Type B pancreatic cell (in vitro differentiated cells): ENCODE data around the gene ASXL1. TPM values are rescaled to one million over a fixed set of nuclear protein-coding genes. Genes with fewer than 3 reads are reported as not detected.

Experiments used
- DNase-seq: peaks from one replicate; pipeline ENCODE4 v3.0.0; 2021; ENCODE audit warnings: mixed read lengths; ENCODE audit not compliant: unreplicated experiment; ENCODE audit errors: extremely low spot score
- H3K27ac Mint-ChIP-seq: 2 replicates; pipeline ENCODE4 v1.8.0; 2021; ENCODE audit warnings: mild to moderate bottlenecking, mixed read lengths
- H3K27me3 Mint-ChIP-seq: 2 replicates; pipeline ENCODE4 v1.8.0; 2021; ENCODE audit warnings: mixed read lengths
- H3K36me3 Mint-ChIP-seq: 2 replicates; pipeline ENCODE4 v1.8.0; 2021; ENCODE audit warnings: mixed read lengths
- H3K4me1 Mint-ChIP-seq: one replicate; pipeline ENCODE4 v1.8.0; 2021; ENCODE audit warnings: mixed read lengths; ENCODE audit not compliant: unreplicated experiment
- H3K4me3 Mint-ChIP-seq: 2 replicates; pipeline ENCODE4 v1.8.0; 2021; ENCODE audit warnings: mild to moderate bottlenecking, mixed read lengths
- H3K9me3 Mint-ChIP-seq: 2 replicates; pipeline ENCODE4 v1.8.0; 2021; ENCODE audit warnings: mixed read lengths
- total RNA-seq: library from RNA; stranded (reverse); gene quantifications from 2 replicates; pipeline ENCODE4 v1.2.1, GENCODE V29; 2021; ENCODE audit warnings: low replicate concordance
- TF ChIP-seq, protein P1 (sequence below): fragments of 200-600 bp; sonication (generic); conservative IDR thresholded peaks from 2 replicates; pipeline ENCODE4 v1.5.0; 2021; ENCODE audit warnings: antibody characterized with exemption, mild to moderate bottlenecking

Gene ASXL1
- total RNA-seq, 1 donor from 2014 or later, result 157 TPM

DNA sequence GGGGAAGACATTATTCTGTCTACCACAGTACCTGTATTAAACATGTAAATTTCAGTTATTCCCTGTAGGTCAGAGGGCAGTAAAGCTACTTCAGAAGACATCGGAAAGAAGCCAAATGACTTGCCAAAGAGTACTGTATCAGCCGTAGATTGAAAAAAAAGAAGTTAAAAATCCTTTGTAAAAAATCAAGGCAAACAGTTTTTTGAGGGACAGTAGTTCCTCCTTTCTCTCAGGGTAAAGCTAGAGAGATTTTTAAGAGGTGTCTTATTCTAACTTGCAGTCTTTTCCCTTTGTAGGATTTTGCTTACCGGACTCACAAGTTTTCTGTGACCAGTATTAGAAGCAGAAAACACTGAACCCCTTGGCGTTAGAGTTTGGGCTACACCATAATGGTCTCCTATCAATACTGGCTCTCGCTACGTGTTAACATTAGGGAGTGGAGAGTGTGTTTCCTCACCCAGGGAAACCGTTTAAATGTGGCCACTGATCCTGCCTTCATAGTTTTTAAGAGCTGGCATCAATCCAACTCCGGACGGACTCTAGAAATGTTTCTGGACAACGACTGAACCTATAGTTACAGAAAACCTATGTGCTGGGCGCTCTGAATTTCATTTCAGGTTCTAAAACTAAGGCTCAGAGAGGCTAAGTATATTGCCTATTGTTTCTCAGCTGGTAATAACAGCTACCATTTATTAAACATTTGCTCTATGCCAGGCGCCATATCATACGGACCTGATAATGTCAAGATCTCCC, 1.3 kb upstream of the ASXL1 start:
- Mint-ChIP-seq H3K27me3 (no peaks in the 10 kb centered on the region), H3K4me1 (peaks cover 37% of the 10 kb centered on the region), H3K9me3 (no peaks in the 10 kb centered on the region), H3K4me3 (peak overlapping the region; percentile 99), H3K27ac (peak overlapping the region; percentile 99), H3K36me3 (peaks cover 4% of the 10 kb centered on the region)
- TF ChIP-seq, protein P1, sequence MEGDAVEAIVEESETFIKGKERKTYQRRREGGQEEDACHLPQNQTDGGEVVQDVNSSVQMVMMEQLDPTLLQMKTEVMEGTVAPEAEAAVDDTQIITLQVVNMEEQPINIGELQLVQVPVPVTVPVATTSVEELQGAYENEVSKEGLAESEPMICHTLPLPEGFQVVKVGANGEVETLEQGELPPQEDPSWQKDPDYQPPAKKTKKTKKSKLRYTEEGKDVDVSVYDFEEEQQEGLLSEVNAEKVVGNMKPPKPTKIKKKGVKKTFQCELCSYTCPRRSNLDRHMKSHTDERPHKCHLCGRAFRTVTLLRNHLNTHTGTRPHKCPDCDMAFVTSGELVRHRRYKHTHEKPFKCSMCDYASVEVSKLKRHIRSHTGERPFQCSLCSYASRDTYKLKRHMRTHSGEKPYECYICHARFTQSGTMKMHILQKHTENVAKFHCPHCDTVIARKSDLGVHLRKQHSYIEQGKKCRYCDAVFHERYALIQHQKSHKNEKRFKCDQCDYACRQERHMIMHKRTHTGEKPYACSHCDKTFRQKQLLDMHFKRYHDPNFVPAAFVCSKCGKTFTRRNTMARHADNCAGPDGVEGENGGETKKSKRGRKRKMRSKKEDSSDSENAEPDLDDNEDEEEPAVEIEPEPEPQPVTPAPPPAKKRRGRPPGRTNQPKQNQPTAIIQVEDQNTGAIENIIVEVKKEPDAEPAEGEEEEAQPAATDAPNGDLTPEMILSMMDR, result no peak
- no peak for DNase-seq

DNA sequence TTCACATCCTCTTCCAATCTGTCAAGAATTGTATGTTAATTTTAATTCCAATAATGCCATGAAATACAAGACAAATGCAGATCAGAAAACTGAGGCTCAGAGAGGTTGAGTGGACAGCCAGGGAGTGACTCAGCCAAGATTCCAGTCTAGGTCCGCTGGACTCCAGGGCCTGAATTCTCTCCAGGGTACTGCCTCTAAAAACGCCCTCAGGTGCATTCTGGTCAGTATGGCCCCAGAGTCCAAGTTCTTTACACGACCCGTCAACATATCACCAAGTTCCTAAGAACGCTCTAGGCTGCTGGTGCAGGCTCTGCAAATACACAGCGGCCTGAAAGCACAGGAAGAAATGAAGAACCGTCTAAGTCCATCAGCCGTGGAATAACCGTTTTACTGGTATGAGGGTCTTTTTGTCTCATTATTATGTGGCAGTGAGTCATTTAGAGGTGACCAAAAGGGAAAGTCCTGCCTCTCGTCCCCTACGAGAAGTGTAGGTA, 709 bp upstream of the ASXL1 start:
- Mint-ChIP-seq H3K27ac (peak overlapping the region; percentile 99), H3K36me3 (peaks cover 4% of the 10 kb centered on the region), H3K9me3 (no peaks in the 10 kb centered on the region), H3K4me3 (peak overlapping the region; percentile 99), H3K27me3 (no peaks in the 10 kb centered on the region), H3K4me1 (peaks cover 38% of the 10 kb centered on the region)
- TF ChIP-seq, protein P1, result no peak
- no peak for DNase-seq

DNA sequence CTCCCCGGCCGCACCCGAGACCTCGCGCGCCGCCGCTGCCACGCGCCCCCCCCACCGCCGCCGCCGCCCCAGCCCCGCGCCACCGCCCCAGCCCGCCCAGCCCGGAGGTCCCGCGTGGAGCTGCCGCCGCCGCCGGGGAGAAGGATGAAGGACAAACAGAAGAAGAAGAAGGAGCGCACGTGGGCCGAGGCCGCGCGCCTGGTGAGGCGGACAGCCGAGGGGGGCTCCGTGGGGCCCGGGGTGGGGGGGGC, 426 bp downstream of the ASXL1 start:
- TF ChIP-seq, protein P1, result no peak
- H3K36me3 Mint-ChIP-seq, result peaks cover 4% of the 10 kb centered on the region
- H3K27ac Mint-ChIP-seq, result no peak overlapping the region
- H3K4me3 Mint-ChIP-seq, result no peak overlapping the region
- peaks cover 50% of the 10 kb centered on the region for H3K4me1 Mint-ChIP-seq
- H3K27me3 Mint-ChIP-seq, result no peaks in the 10 kb centered on the region
- DNase-seq, result no peak
- no peaks in the 10 kb centered on the region for H3K9me3 Mint-ChIP-seq

DNA sequence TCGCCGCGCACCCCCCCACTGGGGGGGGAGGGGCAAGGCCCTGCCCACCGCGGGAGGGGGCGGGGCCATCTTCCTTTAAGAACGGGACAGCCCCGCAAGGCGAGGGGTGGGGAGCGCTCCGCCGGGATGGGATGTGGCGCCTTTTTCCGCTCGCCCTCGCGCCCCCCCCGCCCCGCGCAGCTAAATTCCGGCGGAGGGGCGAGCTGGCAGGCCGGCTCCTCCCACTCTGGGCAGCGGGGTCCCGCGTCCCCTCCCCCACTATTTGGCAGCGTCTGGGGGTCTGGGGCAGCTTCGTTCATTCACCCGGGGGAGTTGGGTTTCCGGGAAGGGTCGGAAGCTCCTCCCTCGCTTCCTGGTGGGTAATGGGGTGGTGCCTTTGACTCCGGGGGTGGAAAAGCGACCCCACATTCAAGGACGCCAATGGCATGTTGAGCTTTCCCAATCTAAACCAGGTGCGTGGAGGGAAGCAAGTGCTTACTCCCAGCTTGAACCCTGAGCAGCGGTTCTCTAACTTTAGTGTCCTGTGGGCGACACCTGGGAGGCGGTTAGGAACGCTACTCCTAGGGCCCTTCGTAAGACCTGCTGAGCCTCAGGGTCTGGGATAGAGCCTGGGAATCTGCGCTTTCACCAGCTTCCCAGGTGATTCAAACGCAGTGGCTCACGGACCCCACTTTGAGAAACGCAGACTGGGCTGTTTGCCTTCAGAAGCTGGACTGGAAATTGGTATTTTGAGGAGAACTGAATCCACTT, 927 bp downstream of the ASXL1 start:
- Mint-ChIP-seq H3K4me3 (peak overlapping the region; percentile 94), H3K4me1 (peaks cover 53% of the 10 kb centered on the region), H3K9me3 (no peaks in the 10 kb centered on the region), H3K27ac (peak overlapping the region; percentile 88), H3K36me3 (peaks cover 4% of the 10 kb centered on the region), H3K27me3 (no peaks in the 10 kb centered on the region)
- TF ChIP-seq, protein P1, result no peak
- peak; percentile 89 for DNase-seq

- Mint-ChIP-seq H3K27me3 (no peaks in the 10 kb centered on the region), H3K36me3 (peaks cover 4% of the 10 kb centered on the region), H3K27ac (peak overlapping the region; percentile 88), H3K4me3 (peak overlapping the region; percentile 94), H3K9me3 (no peaks in the 10 kb centered on the region), H3K4me1 (peaks cover 50% of the 10 kb centered on the region)
- TF ChIP-seq, protein P1, result no peak
- DNase-seq, result no peak
Measured at GRCh38 chr20:32359633-32360332, 1.7 kb downstream of the ASXL1 start.
